ENCODE data around the gene CAPS.

CAPS gene

DNA sequence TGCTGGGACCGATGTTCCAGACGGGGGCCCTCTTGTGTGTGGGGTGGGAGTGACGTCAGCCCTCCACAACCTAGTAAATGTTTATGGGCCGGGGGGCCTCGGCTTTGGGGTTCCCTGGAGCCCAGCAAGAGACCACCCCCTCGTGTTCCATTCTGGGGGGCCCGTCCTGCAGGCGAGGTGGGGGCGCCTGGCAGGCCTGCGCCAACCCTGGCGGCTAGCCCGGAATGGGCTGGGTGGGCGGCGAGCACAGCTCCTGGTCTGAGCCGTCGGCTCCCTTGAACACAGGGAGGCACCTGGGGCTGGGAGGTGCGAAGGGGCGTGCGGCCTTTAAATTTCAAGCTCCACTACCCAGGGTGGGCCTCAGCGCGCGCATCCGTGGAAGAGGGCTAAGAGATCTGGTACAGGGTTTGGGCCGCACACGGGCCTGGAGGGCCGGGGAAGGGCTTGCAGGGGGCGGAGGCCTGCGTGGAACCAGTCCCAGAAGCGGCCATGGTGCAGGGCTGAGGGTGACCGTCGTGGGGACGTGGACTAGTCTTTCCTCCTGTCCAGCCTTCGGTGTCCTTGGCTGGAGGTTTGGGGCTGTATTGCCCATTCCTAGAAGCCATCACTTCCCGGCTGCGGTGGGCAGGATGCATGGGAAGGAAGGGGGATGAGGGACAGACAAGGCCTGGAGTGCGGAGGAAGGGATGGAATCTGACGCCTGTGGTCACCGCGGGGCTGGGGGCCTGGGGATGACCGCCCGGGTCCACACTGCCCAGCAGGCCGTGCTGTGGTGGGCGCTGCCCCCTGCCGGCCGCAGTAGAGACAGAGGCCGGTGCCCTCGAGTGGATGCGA, 21.9 kb upstream of the CAPS start:
- DNase-seq (ENCODE audit: low read depth): no peak

DNA sequence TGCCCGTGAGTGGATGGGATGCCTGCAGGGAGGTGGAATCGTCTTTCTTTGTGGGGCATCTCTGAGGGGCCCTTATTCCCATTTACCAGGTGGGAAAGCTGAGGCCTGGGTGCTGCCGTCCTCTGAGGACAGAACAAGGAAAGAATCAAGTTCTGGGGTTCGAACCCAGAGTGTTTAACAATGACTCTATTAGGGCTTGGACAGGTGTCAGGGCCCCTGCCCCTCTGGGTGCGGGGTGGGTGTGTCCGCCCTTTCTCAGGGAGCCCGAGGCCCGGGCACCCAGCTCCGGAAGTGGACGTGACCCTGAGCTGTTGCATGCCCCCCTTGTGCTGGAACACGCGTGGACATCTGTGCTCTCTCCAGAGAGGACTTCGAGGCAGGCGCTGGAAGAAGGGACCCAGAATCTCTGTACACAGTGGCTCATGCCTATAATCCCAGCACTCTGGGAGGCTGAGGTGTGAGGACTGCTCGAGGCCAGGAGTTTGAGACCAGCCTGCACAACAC, 21.2 kb upstream of the CAPS start:
- DNase-seq (ENCODE audit: low read depth): no peak

DNA sequence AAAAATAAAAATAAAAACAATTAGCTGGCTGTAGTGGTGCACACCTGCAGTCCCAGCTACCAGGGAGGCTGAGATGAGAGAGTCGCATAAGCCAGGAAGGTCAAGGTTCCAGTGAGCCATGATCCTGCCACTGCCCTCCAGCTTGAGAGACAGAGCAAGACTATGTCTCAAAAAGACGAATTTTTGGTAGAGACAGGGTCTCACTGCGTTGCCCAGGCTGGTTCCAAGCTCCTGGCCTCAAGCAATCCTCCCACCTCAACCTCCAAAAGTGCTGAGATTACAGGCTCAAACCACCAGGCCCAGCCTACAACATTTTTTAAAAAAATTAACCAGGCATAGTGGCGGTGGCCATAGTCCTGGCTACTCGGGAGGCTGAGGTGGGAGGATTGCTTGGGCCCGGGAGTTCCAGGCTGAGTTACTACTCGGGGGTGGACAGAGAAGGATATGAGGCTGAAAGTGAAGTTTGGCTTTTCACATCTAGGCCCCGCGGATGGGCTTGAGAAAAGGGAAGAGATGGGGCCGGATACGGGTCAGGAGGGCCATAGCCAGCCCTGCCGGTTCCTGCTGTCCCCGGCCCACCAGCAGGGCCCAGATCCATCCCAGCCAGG, 20.7 kb upstream of the CAPS start:
- no peak for DNase-seq (ENCODE audit: low read depth)

DNA sequence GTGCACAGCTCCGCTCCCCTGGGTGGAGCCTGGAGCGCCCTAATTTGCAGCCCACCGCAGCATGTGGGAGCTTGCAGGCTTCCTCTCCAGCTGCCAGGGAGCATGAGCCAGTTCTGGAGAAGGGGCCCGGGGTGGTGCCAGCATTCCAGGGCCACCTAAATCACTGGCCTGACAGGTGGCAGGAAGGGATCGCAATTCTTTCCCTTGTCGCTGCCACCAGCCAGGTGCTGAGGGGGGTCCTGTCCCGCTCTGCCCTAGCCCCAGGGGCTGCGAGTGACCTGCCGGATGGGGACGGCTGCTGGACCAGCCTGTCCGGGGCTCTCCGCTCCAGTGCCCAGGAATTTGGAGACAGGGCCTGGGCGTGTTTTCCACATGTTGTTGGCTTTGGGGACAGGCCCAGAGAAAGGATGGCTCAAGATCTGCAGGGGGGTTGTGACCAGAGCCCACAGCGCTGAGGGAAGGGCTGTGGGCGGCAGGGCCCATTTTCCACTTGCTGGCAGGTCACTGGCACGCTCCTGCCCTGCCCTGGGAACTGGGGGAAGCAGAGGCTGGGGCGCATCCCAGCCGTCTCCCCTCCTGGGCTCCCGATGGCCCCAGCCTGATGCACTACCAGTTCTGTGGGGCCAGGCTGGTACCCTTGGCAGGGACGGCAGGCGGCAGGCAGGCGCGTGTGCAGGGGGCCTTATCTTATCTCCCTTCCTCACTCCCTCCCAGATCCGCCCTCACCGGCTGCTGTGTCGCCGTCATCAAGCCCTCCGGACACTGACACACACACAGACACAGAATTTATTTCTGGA, 19.9 kb upstream of the CAPS start:
- no peak for DNase-seq (ENCODE audit: low read depth)

- no peak for DNase-seq (ENCODE audit: low read depth)
These were observed 19.2 kb upstream of the CAPS start for GRCh38 chr19:5894704-5895349.

GRCh38 chr19:5895409-5895808, 18.6 kb upstream of the CAPS start:
- DNase-seq (ENCODE audit: low read depth): no peak

DNA sequence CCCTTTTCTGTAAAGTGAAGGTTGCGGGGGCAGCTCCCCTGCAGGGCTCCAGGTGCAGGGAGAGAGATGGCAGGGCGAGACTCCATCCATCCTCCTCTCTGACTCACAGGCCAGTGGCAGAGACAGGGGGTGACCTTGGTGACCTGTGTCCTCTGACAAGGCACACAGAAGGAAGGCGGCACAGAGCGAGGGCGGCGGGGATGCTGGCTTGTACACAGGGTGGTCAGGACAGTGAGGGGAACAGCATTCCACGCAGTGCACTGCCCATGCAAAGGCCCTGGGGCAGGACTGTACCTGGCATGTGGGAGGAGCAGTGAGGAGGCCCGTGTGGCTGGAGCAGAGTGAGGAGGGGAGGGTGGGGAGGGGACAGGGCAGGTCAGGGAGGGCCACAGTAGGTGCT, 18.2 kb upstream of the CAPS start:
- DNase-seq (ENCODE audit: low read depth): no peak

DNA sequence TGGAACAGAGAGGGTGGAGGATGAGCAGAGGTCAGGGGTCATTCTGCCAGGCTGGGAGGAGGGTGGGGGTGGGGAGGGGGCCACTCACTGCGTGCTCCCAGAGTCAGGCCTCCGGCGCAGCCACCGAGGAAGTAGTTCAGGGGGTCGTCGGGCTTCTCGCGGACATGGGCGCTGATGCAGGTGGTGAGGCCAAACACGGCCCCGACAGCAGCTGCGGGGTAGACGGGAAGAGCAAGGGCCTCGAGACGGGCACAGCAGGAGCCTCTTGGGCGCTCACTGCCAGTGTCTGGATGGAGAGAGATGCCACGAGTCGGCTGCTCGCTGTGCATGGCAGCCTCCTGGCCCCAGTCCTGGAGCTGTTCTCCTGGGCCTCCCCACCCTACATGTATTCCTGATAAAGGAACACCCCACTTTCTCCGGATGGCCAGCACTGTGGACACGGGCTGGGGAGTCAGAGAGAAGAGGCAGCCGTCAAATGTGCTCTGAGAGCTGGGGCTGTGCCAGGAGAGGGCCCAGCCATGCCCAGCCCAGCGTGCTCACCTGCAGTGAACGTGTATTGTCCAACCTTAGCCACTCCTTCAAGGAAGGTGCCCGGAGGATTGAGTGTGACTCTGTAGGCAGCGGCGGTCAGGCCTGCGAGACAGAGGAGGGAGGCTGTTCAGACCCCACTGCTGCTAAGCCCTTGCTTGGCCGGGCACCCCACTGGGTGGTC, 17.5 kb upstream of the CAPS start:
- DNase-seq (ENCODE audit: low read depth): no peak

GRCh38 chr19:5897189-5897969, 16.7 kb upstream of the CAPS start:
- DNase-seq (ENCODE audit: low read depth): no peak

DNA sequence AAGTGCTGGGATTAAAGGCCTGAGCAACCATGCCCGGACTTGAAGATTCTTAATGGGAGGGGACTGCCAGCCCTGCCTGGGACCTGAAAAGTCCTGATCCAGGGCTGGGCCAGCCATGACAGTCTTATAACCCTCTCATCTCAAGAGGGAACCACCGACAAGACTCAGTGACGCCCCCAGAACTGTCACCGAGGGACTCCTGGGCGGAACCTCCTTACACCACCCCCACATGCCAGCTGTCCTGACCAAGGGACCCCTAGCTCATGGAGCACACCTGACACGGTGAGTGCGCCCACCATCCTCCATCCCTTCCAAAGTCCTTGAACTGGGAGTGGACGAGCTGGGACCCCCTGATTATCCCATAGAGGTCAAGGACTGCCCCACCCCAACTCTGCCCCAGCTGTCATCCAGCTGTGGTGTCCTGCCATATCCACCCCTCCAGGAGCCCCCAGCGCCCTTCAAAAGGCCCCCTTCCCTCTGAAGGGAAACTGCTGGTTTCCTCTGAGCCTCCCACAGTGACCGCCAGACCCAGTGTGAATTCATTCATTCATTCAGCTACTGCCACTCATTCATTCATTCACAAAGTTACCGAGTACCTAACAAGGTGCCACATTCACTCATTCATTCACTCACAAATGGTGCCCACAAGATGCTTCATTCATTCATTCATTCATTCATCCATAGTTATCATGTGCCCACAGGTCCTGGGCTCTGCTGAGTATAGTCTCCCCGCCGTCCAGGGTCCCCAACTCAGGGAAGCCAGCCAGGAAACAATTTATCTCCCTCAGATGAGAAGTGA, 14.1 kb upstream of the CAPS start:
- DNase-seq (ENCODE audit: low read depth): no peak

GRCh38 chr19:5900976-5901375, 13.1 kb upstream of the CAPS start:
- no peak for DNase-seq (ENCODE audit: low read depth)

- no peak for DNase-seq (ENCODE audit: low read depth)
These were observed 10.9 kb upstream of the CAPS start for GRCh38 chr19:5903056-5903623.

DNA sequence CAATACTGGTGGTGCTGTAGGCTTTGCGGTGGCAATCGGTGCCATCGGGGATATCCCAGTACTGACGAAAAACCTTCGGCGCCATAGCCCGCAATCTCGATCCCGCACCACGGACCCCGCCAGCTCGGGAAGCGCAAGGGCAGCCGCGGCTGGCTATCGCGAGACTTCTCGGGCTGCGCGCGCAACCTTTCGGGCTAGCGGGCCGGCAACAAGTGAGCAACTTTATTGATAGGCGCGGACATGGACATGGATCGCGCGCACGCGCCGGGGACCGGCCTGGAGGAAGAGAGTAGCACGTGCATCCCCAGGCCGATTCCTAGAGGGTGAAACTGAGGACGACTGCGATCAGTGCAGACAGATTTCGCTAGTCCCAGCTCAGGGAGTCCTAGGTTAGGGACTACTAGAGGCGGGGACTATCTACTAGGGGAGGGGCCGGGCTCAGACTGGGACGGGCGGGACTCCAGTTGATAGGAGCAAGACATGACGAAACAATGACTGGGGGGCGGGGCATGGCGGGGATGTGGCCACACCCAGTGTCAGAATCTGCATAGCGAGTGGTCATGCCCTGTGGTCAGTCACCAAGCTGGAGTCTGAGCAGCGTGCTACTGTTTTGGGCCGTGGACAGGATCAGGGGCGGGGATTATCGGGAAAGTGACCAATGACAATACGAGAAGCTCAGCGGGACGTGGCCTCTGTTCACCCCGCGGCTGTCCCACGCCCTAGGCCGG, 10.3 kb upstream of the CAPS start, which contains the start of gene NDUFA11:
TSS of gene NDUFA11 (minus strand) at position 167 of the 728 bp plus-strand sequence. CDS start at position 85, 82 bp downstream.
- peak; percentile 95 for DNase-seq (ENCODE audit: low read depth)

- DNase-seq (ENCODE audit: low read depth): peak; percentile 100
These were observed 9.5 kb upstream of the CAPS start, which contains the start of gene VMAC for GRCh38 chr19:5904352-5905113. TSS of gene VMAC (plus strand) at chr19:5904872. CDS start at chr19:5904891, 19 bp downstream.

- no peak for DNase-seq (ENCODE audit: low read depth)
These were observed 8.8 kb upstream of the CAPS start for GRCh38 chr19:5905114-5905778.

- DNase-seq (ENCODE audit: low read depth): no peak
These were observed 6.8 kb upstream of the CAPS start for GRCh38 chr19:5907241-5907640.

DNA sequence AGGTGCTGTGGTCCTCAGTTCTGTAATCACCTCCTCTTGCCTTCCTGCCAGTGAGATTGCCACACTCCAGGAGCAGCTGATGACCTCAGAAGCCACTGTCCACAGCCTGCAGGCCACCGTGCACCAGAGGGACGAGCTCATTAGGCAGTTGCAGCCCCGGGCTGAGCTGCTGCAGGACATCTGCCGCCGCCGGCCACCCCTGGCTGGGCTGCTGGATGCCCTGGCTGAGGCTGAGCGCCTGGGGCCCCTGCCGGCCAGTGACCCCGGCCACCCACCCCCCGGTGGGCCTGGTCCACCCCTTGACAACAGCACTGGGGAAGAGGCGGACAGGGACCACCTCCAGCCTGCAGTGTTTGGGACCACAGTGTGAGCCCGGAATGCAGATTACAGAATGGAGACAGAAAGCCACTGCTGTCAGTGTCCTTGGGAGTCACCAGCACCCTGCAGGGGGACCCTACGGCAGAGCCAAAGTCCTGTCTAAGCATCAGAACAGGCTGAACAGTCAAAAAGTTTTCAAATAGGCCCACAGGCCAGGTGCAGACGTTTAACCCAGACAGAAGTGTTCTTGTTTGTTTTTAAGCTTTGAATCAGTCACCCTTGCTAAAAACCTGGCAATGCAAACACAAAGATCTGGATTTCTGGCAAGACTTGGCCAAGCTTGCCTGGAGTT, 5.1 kb upstream of the CAPS start:
- no peak for DNase-seq (ENCODE audit: low read depth)

Data from activated T-helper 9 cell treated with anti-CD3 and anti-CD28 coated beads, Interleukin-2, amount 50 U/mL, for 16 hours (primary cell).